HepG2 (cell line): ENCODE measurements around the gene CTCF. TPM values are rescaled to one million over a fixed set of nuclear protein-coding genes. Genes with fewer than 3 reads are reported as not detected.

Source experiments
- ATAC-seq: fragments of 200-7000 bp; cut with Tn5 transposase; 3 replicates; pipeline ENCODE4 v1.9.1; 2020; ENCODE audit warnings: mild to moderate bottlenecking, moderate library complexity
- BruUV-seq: library from RNA; stranded (reverse); fragments of 400-500 nt; replicated peaks from 2 replicates; lab custom pipeline; 2021; lab: Mats Ljungman, UMichigan
- CTCF ChIA-PET: fragments of 300-600 bp; formaldehyde crosslinking; extraction: SDS; loops from one replicate; lab custom pipeline; 2021; ENCODE audit warnings: low total read pairs, inconsistent platforms, low intra/inter-chr PET ratio; lab: Yijun Ruan, JAX
- POLR2A ChIA-PET: fragments of 350-600 bp; sonication (Branson Sonifier 250); formaldehyde crosslinking; loops from one replicate; lab custom pipeline; 2020; ENCODE audit warnings: antibody characterized with exemption, inconsistent platforms; lab: Yijun Ruan, JAX
- DNase-seq: peaks from one replicate; pipeline ENCODE4 v3.0.0-alpha.2; 2015; ENCODE audit warnings: low spot score
- FAIRE-seq: peaks from 3 replicates; lab custom pipeline; 2011; peaks lifted over from hg19 to GRCh38; lab: Jason Lieb, UNC
- H2AFZ ChIP-seq: one replicate; pipeline ENCODE4 v1.6.1; 2011; ENCODE audit warnings: low read length, inconsistent platforms
- H3K27ac ChIP-seq: fragments of 300-600 bp; 3 replicates; pipeline ENCODE4 v1.8.0; 2011; ENCODE audit warnings: mixed run types, mild to moderate bottlenecking, mixed read lengths, low read length, inconsistent platforms; ENCODE audit not compliant: insufficient read depth; ENCODE audit errors: extremely low read length
- H3K27me3 ChIP-seq, 2 experiments: fragments of 200-600 bp in 1 of 2; 2 replicates in 1 of 2; 3 replicates in 1 of 2; pipeline versions ENCODE4 v1.6.0 to v1.8.0; 2011; ENCODE audit warnings: low read length in 2 of 2, mild to moderate bottlenecking in 2 of 2, moderate library complexity in 2 of 2, inconsistent platforms in 1 of 2; ENCODE audit not compliant: insufficient read depth in 2 of 2, control insufficient read depth in 1 of 2
- H3K36me3 ChIP-seq, 2 experiments: fragments of 200-600 bp in 1 of 2; replicated peaks in 1 of 2; 2 replicates in 1 of 2; 3 replicates in 1 of 2; pipeline versions ENCODE4 v1.5.1 to v1.8.0; 2011; ENCODE audit warnings: low read length in 2 of 2, inconsistent platforms in 1 of 2; ENCODE audit not compliant: insufficient read depth in 2 of 2, control insufficient read depth in 1 of 2
- H3K4me1 ChIP-seq: 2 replicates; pipeline ENCODE4 v1.5.1; 2012; ENCODE audit warnings: low read length, inconsistent platforms; ENCODE audit not compliant: insufficient read depth
- H3K4me2 ChIP-seq: 2 replicates; pipeline ENCODE4 v1.6.0; 2011; ENCODE audit warnings: low read depth, low read length, inconsistent platforms
- H3K4me3 ChIP-seq, 3 experiments: fragments of 200-600 bp in 1 of 3; sonication (generic), shearing (Covaris generic) in 1 of 3; replicated peaks in 1 of 3; 2 replicates each; pipeline ENCODE4 v1.5.1; 2011 to 2016; ENCODE audit warnings: low read length in 3 of 3, inconsistent platforms in 2 of 3, low read depth in 2 of 3, mild to moderate bottlenecking in 2 of 3, control low read depth in 1 of 3, mixed read lengths in 1 of 3; ENCODE audit not compliant: insufficient read depth in 1 of 3
- H3K79me2 ChIP-seq: one replicate; pipeline ENCODE4 v1.6.1; 2011; ENCODE audit warnings: low read length, inconsistent platforms; ENCODE audit not compliant: insufficient read depth
- H3K9ac ChIP-seq: 2 replicates; pipeline ENCODE4 v1.6.0; 2011; ENCODE audit warnings: mild to moderate bottlenecking, low read depth, low read length, inconsistent platforms; ENCODE audit not compliant: insufficient read depth
- H3K9me3 ChIP-seq: 2 replicates; pipeline ENCODE4 v1.5.1; 2012; ENCODE audit warnings: mild to moderate bottlenecking, low read length
- H4K20me1 ChIP-seq: 2 replicates; pipeline ENCODE4 v1.6.0; 2011; ENCODE audit warnings: inconsistent platforms, mild to moderate bottlenecking, low read length, moderate library complexity; ENCODE audit not compliant: insufficient read depth
- ATF7 ChIP-seq, 2 experiments: fragments of 450-650 bp in 1 of 2; sonication (generic) in 1 of 2; formaldehyde crosslinking in 1 of 2; IDR thresholded peaks; 2 replicates each; pipeline versions ENCODE4 v1.4.0 to v1.6.1; 2016 to 2020; ENCODE audit warnings: antibody characterized with exemption in 1 of 2, mild to moderate bottlenecking in 1 of 2, missing genetic modification reagents in 1 of 2
- BCL6 ChIP-seq: IDR thresholded peaks from 2 replicates; pipeline ENCODE4 v1.6.1; 2016; ENCODE audit warnings: missing genetic modification reagents, missing compliant biosample characterization
- CENPX ChIP-seq: sonication (generic); formaldehyde crosslinking; IDR thresholded peaks from 2 replicates; pipeline ENCODE4 v1.9.0; 2021; ENCODE audit warnings: mild to moderate bottlenecking, missing genetic modification reagents, moderate library complexity
- CREB1 ChIP-seq, 2 experiments: fragments of 450-650 bp in 1 of 2; IDR thresholded peaks; 2 replicates each; pipeline ENCODE4 v1.6.1; 2016 to 2017; ENCODE audit warnings: control low read depth in 1 of 2, mild to moderate bottlenecking in 1 of 2, missing compliant biosample characterization in 1 of 2, missing genetic modification characterization in 1 of 2
- GABPA ChIP-seq, 2 experiments: IDR thresholded peaks; 2 replicates each; pipeline ENCODE4 v1.6.1; 2011 to 2016; ENCODE audit warnings: low read depth in 2 of 2, low read length in 1 of 2, missing biosample characterization in 1 of 2, missing genetic modification characterization in 1 of 2
- ZNF121 ChIP-seq: sonication (generic); formaldehyde crosslinking; IDR thresholded peaks from 2 replicates; pipeline ENCODE4 v1.5.0; 2020; ENCODE audit warnings: mild to moderate bottlenecking, missing genetic modification reagents
- ZNF350 ChIP-seq: sonication (generic); formaldehyde crosslinking; IDR thresholded peaks from 2 replicates; pipeline ENCODE4 v1.4.0; 2020; ENCODE audit warnings: mild to moderate bottlenecking, low read depth, missing genetic modification reagents, borderline replicate concordance
- ZNF362 ChIP-seq: sonication (generic); formaldehyde crosslinking; IDR thresholded peaks from 2 replicates; pipeline ENCODE4 v1.4.0; 2020; ENCODE audit warnings: missing genetic modification reagents, mild to moderate bottlenecking, borderline replicate concordance
- ZNF614 ChIP-seq: IDR thresholded peaks from 2 replicates; pipeline ENCODE4 v1.6.1; 2018; ENCODE audit warnings: missing biosample characterization, missing genetic modification reagents, inconsistent platforms, borderline replicate concordance
- WGBS: methylation state at CpG from one replicate; pipeline ENCODE4 v1.1.6; 2017; ENCODE audit warnings: low lambda C conversion rate; 5-methylcytosine and 5-hydroxymethylcytosine counted together
- in situ Hi-C: cut with HindIII; loops from 2 replicates; pipeline ENCODE4 v1.10.0; 2017; ENCODE audit warnings: low pct_unique_long_range_greater_than_20kb; ENCODE audit not compliant: extremely low pct_ligation_motif_present
- intact Hi-C: fragments of 100-400 bp; cut with micrococcal nuclease; formaldehyde crosslinking; loops from one replicate; pipeline ENCODE4 v1.10.0; 2022; ENCODE audit not compliant: unreplicated experiment
- polyA plus RNA-seq, 8 experiments: library from polyadenylated mRNA; depleted of rRNA in 3 of 8; stranded (reverse) in 7 of 8; unstranded in 1 of 8; fragments of >200 nt; fragmentation: Illumina TruSeq in 4 of 8; extraction: Trizol in 4 of 8; gene quantifications; 2 replicates each; pipeline versions ENCODE4 v1.2.1 to v1.2.3, GENCODE V29; 2011 to 2016; ENCODE audit warnings: low read depth in 4 of 8, missing spikeins in 1 of 8, mixed read lengths in 1 of 8; ENCODE audit not compliant: insufficient read depth in 1 of 8
- total RNA-seq, 5 experiments: library from RNA; depleted of rRNA; stranded (reverse); fragments of >200 nt; fragmentation: Illumina TruSeq; extraction: Trizol; gene quantifications; 2 replicates each; pipeline ENCODE4 v1.2.3, GENCODE V29; 2016; ENCODE audit warnings: low read depth in 1 of 5
- TF ChIP-seq, protein P1 (sequence below): sonication (generic); formaldehyde crosslinking; IDR thresholded peaks from 2 replicates; pipeline ENCODE4 v1.5.0; 2020; ENCODE audit warnings: mild to moderate bottlenecking, missing genetic modification reagents
- TF ChIP-seq, protein P2 (sequence below): sonication (generic); formaldehyde crosslinking; IDR thresholded peaks from 2 replicates; pipeline ENCODE4 v1.9.0; 2022; ENCODE audit warnings: missing genetic modification reagents, mild to moderate bottlenecking, borderline replicate concordance

CTCF gene
- total and polyA plus RNA-seq, 2 of the 13 experiments (the other 11 are each of a cell fraction or from before 2014, with no cell fraction given), result 19.5 to 37.5 TPM

DNA sequence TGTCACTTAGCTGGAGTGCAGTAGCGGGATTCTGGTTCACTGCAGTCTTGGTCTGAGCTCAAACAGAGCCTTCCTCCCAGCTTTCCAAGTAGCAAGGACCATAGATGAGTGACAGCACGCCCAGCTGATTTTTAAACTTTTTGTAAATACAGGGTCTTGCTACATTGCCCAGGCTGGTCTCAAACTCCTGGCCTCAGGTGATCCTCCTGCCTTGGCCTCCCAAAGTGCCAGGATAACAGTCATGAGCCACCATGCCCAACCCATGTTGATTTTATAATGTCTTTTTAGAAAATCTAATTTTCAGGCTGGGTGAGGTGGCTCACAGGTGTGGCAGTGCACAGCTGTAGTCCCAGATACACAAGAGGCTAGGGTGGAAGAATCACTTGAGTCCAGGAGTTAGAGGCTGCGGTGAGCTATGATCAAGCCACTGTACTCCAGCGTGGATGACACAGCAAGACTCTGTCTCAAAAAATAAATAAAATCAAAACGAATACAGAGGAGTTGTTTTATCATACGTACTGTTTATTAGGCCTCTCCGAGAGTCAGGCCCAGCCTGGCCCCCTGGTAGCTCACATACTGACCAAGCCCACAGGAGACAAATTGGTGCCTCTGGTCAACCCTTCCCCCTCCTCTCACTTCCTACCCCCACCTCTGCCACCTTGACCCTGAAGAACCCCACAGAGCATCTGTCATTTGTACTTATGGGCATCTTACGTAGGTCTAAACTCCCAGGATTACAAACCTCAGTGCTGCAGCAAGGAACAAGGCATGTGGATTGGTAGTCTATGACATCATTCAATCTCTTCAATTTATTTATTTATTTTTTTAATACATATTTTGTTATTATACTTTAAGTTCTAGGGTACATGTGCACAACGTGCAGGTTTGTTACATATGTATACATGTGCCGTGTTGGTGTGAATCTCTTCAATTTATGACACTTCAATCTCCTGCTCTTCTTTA is 117.9 kb downstream of the CTCF start:
- no peaks in the 10 kb centered on the region for H3K4me1 ChIP-seq
- H3K9me3 ChIP-seq, result no peaks in the 10 kb centered on the region
- in situ Hi-C loops (no loop called here), intact Hi-C loops (no loop called here)
- POLR2A ChIA-PET, result no interaction called here
- no peak overlapping the region for H3K4me2 ChIP-seq
- no peak overlapping the region for H3K4me3 ChIP-seq
- no peaks in the 10 kb centered on the region for H3K27me3 ChIP-seq
- H3K36me3 ChIP-seq, result peaks cover 14 to 29% of the 10 kb centered on the region in 2 experiments
- no peaks in the 10 kb centered on the region for H3K79me2 ChIP-seq
- ATAC-seq (no peak), DNase-seq (no peak), FAIRE-seq (no peak)
- no peak overlapping the region for H3K27ac ChIP-seq
- CTCF ChIA-PET, result no interaction called here
- H2AFZ ChIP-seq, result no peak overlapping the region
- no peak overlapping the region for H3K9ac ChIP-seq
- no TSS peak for BruUV-seq
- TF ChIP-seq ZNF121, result peak; percentile 47; the same call in 1 of the 2 replicates
- TF ChIP-seq ZNF362 (CRISPR knock-in tag), result no peak
- peak; percentile 39; the same call in 1 of the 2 replicates for TF ChIP-seq CREB1 (IDR thresholded peaks at IDR 0.05)
- TF ChIP-seq CREB1 (CRISPR knock-in tag; IDR thresholded peaks at IDR 0.05), result no peak
- no peak for TF ChIP-seq GABPA (IDR thresholded peaks at IDR 0.05; ENCODE audit: low read depth, low read length)
- TF ChIP-seq GABPA (CRISPR knock-in tag; IDR thresholded peaks at IDR 0.05; ENCODE audit: low read depth), result no peak
- no peak for TF ChIP-seq CENPX (CRISPR knock-in tag)
- peak; percentile 82 for TF ChIP-seq ATF7 (IDR thresholded peaks at IDR 0.05)
- no peak for TF ChIP-seq ATF7 (CRISPR knock-in tag; IDR thresholded peaks at IDR 0.05)
- TF ChIP-seq ZNF614 (CRISPR knock-in tag), result no peak
- TF ChIP-seq BCL6 (CRISPR knock-in tag), result no peak
- no peak for TF ChIP-seq ZNF350
- TF ChIP-seq, protein P1, sequence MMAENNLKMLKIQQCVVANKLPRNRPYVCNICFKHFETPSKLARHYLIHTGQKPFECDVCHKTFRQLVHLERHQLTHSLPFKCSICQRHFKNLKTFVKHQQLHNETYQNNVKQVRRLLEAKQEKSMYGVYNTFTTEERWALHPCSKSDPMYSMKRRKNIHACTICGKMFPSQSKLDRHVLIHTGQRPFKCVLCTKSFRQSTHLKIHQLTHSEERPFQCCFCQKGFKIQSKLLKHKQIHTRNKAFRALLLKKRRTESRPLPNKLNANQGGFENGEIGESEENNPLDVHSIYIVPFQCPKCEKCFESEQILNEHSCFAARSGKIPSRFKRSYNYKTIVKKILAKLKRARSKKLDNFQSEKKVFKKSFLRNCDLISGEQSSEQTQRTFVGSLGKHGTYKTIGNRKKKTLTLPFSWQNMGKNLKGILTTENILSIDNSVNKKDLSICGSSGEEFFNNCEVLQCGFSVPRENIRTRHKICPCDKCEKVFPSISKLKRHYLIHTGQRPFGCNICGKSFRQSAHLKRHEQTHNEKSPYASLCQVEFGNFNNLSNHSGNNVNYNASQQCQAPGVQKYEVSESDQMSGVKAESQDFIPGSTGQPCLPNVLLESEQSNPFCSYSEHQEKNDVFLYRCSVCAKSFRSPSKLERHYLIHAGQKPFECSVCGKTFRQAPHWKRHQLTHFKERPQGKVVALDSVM, result peak; percentile 67
- TF ChIP-seq, protein P2, sequence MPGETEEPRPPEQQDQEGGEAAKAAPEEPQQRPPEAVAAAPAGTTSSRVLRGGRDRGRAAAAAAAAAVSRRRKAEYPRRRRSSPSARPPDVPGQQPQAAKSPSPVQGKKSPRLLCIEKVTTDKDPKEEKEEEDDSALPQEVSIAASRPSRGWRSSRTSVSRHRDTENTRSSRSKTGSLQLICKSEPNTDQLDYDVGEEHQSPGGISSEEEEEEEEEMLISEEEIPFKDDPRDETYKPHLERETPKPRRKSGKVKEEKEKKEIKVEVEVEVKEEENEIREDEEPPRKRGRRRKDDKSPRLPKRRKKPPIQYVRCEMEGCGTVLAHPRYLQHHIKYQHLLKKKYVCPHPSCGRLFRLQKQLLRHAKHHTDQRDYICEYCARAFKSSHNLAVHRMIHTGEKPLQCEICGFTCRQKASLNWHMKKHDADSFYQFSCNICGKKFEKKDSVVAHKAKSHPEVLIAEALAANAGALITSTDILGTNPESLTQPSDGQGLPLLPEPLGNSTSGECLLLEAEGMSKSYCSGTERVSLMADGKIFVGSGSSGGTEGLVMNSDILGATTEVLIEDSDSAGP, result no peak
- WGBS, result 93% methylated on average over 10 of the region's 10 CpGs
- H4K20me1 ChIP-seq, result no peaks in the 10 kb centered on the region
